Common myeloid progenitor, CD34-positive (primary cell): ENCODE measurements around the gene RNF25.
A peak's percentile ranks its signal among the peaks of the same experiment; 100 is the strongest.

Experiments
- CTCF ChIA-PET: fragments of 350-600 bp; sonication (Branson Sonifier 250); formaldehyde crosslinking; loops from one replicate; lab custom pipeline; 2021; ENCODE audit warnings: antibody characterized with exemption; lab: Charles Lee
- POLR2A ChIA-PET: fragments of 350-600 bp; sonication (Branson Sonifier 250); formaldehyde crosslinking; loops from one replicate; lab custom pipeline; 2021; ENCODE audit warnings: antibody characterized with exemption; lab: Charles Lee
- DNase-seq, 3 donors: peaks; one replicate each; pipeline versions ENCODE4 v3.0.0 to v3.0.0-alpha.2; 2013
- H3K27ac ChIP-seq, 2 experiments: 1 replicate in 1 of 2; 2 replicates in 1 of 2; pipeline ENCODE4 v1.7.0; 2013; ENCODE audit warnings: inconsistent platforms in 2 of 2, low read length in 2 of 2, mild to moderate bottlenecking in 2 of 2, low read depth in 1 of 2, moderate library complexity in 1 of 2; ENCODE audit not compliant: severe bottlenecking in 2 of 2, insufficient read depth in 1 of 2, poor library complexity in 1 of 2
- H3K27me3 ChIP-seq, 5 experiments: replicated peaks in 2 of 5; 1 replicate in 3 of 5; 2 replicates in 2 of 5; pipeline versions ENCODE4 v1.6.1 to v1.7.0; 2013; ENCODE audit warnings: low read length in 4 of 5, mild to moderate bottlenecking in 2 of 5, moderate library complexity in 2 of 5, inconsistent platforms in 1 of 5; ENCODE audit not compliant: insufficient read depth in 5 of 5, control insufficient read depth in 4 of 5
- H3K36me3 ChIP-seq, 4 experiments: 1 replicate in 2 of 4; 2 replicates in 2 of 4; pipeline versions ENCODE4 v1.6.1 to v1.7.0; 2013; ENCODE audit warnings: low read length in 3 of 4, control low read depth in 1 of 4, mild to moderate bottlenecking in 1 of 4; ENCODE audit not compliant: control insufficient read depth in 4 of 4, insufficient read depth in 4 of 4
- H3K4me1 ChIP-seq, 4 experiments: 1 replicate in 3 of 4; 2 replicates in 1 of 4; pipeline versions ENCODE4 v1.6.1 to v1.7.1; 2013; ENCODE audit warnings: low read length in 3 of 4, mild to moderate bottlenecking in 3 of 4, control low read depth in 1 of 4, inconsistent platforms in 1 of 4, moderate library complexity in 1 of 4; ENCODE audit not compliant: control insufficient read depth in 4 of 4, insufficient read depth in 4 of 4; ENCODE audit errors: control extremely low read depth in 1 of 4
- H3K4me3 ChIP-seq, 7 experiments: 1 replicate in 4 of 7; 2 replicates in 3 of 7; pipeline versions ENCODE4 v1.5.1 to v1.7.0; 2013; ENCODE audit warnings: mild to moderate bottlenecking in 7 of 7, low read length in 6 of 7, moderate library complexity in 6 of 7, inconsistent platforms in 2 of 7, low read depth in 2 of 7, control low read depth in 1 of 7; ENCODE audit not compliant: insufficient read depth in 4 of 7, control insufficient read depth in 1 of 7; ENCODE audit errors: extremely low read depth in 1 of 7
- H3K9me3 ChIP-seq, 5 experiments: 1 replicate in 4 of 5; 2 replicates in 1 of 5; pipeline versions ENCODE4 v1.6.1 to v1.7.1; 2013; ENCODE audit warnings: low read length in 4 of 5, mild to moderate bottlenecking in 2 of 5, inconsistent platforms in 1 of 5, low read depth in 1 of 5, moderate library complexity in 1 of 5; ENCODE audit not compliant: control insufficient read depth in 4 of 5, insufficient read depth in 2 of 5; ENCODE audit errors: control extremely low read depth in 1 of 5
- WGBS: methylation state at CpG from one replicate; pipeline ENCODE4 v1.1.5; 2013; ENCODE audit not compliant: insufficient coverage; 5-methylcytosine and 5-hydroxymethylcytosine counted together

RNF25 gene

GRCh38 chr2:218622606-218623365 is 49.0 kb downstream of the RNF25 start:
- Histone ChIP-seq H3K27ac (no peak overlapping the region), H3K4me1 (peaks cover 0 to 9% (median 4%) of the 10 kb centered on the region in 4 experiments), H3K27me3 (no peaks in the 10 kb centered on the region), H3K9me3 (no peaks in the 10 kb centered on the region), H3K36me3 (no peaks in the 10 kb centered on the region), H3K4me3 (peak overlapping the region in 1 of 7 experiments; percentile 11)
- ChIA-PET CTCF (no interaction called here), POLR2A (interaction anchor here (1.2 kb wide), 1 partner anchor 15 kb away, joined by 3 read pairs; the partner anchor contains the start of gene PLCD4)
- no peak for DNase-seq
- 93% methylated on average over 6 of the region's 7 CpGs for WGBS

- H3K36me3 ChIP-seq = no peaks in the 10 kb centered on the region
- H3K9me3 ChIP-seq = no peaks in the 10 kb centered on the region
- POLR2A ChIA-PET = no interaction called here
- 100% methylated on average over 1 of the region's 7 CpGs for WGBS
- no peak overlapping the region for H3K27ac ChIP-seq
- CTCF ChIA-PET = interaction anchor here (0.9 kb wide), 1 partner anchor 22 kb away, joined by 3 read pairs; no protein-coding TSS in a partner anchor
- H3K27me3 ChIP-seq = no peaks in the 10 kb centered on the region
- H3K4me1 ChIP-seq = peaks cover 0 to 9% (median 4%) of the 10 kb centered on the region in 4 experiments
- no peak overlapping the region for H3K4me3 ChIP-seq
- no peak for DNase-seq
Observed at GRCh38 chr2:218621007-218621406, 50.8 kb downstream of the RNF25 start.

- no peak for DNase-seq
- no peaks in the 10 kb centered on the region for H3K27me3 ChIP-seq
- CTCF ChIA-PET = no interaction called here
Observed at GRCh38 chr2:218618102-218618860, 53.5 kb downstream of the RNF25 start.

GRCh38 chr2:218615868-218616315 is 55.9 kb downstream of the RNF25 start:
- no peak overlapping the region for H3K4me3 ChIP-seq
- CTCF ChIA-PET = interaction anchor here (0.8 to 2.7 kb wide), 4 partner anchors 9 to 72 kb away, joined by 3 to 7 read pairs (median 3); no protein-coding TSS in a partner anchor
- DNase-seq = no peak
- POLR2A ChIA-PET = interaction anchor here (0.6 kb wide), 1 partner anchor 43 kb away, joined by 3 read pairs; no protein-coding TSS in a partner anchor
- WGBS = 97% methylated on average over 6 of the region's 6 CpGs
- no peaks in the 10 kb centered on the region for H3K4me1 ChIP-seq
- no peak overlapping the region for H3K27ac ChIP-seq
- no peaks in the 10 kb centered on the region for H3K27me3 ChIP-seq
- H3K36me3 ChIP-seq = no peaks in the 10 kb centered on the region
- no peaks in the 10 kb centered on the region for H3K9me3 ChIP-seq

More at GRCh38 chr2:218618102-218618860, 53.5 kb downstream of the RNF25 start:
- POLR2A ChIA-PET = interaction anchor here (1.3 kb wide), 1 partner anchor 17 kb away, joined by 3 read pairs; no protein-coding TSS in a partner anchor
- Histone ChIP-seq H3K27ac (no peak overlapping the region), H3K9me3 (no peaks in the 10 kb centered on the region), H3K36me3 (no peaks in the 10 kb centered on the region), H3K4me1 (peaks cover 0 to 9% (median 3%) of the 10 kb centered on the region in 4 experiments), H3K4me3 (no peak overlapping the region)
- WGBS = 98% methylated on average over 9 of the region's 9 CpGs
